SK-N-SH (cell line): ENCODE results near the gene MYH11.
A peak's percentile ranks its signal among the peaks of the same experiment; 100 is the strongest.

Experiments
- CTCF ChIP-seq: fragments of 200-600 bp; sonication (generic); IDR thresholded peaks from 2 replicates; pipeline ENCODE4 v1.6.1; 2017; ENCODE audit warnings: antibody characterized with exemption, mild to moderate bottlenecking, moderate library complexity
- EZH2phosphoT487 ChIP-seq: fragments of 200-600 bp; sonication (generic); IDR thresholded peaks from 2 replicates; pipeline ENCODE4 v1.6.1; 2017; ENCODE audit warnings: low read depth, mixed run types, mild to moderate bottlenecking, antibody characterized with exemption, moderate library complexity, borderline replicate concordance
- NFIC ChIP-seq: IDR thresholded peaks from 2 replicates; pipeline ENCODE4 v1.4.0; 2012; ENCODE audit warnings: borderline replicate concordance
- RAD21 ChIP-seq: IDR thresholded peaks from 2 replicates; pipeline ENCODE4 v1.6.1; 2012; ENCODE audit warnings: mild to moderate bottlenecking, low read length
- RFX5 ChIP-seq: IDR thresholded peaks from 2 replicates; pipeline ENCODE4 v1.6.1; 2012; ENCODE audit warnings: mild to moderate bottlenecking, improper control_type of control experiment, low read length
- RXRA ChIP-seq: IDR thresholded peaks from 2 replicates; pipeline ENCODE4 v1.4.0; 2012; ENCODE audit warnings: low read depth, mild to moderate bottlenecking, borderline replicate concordance
- YY1 ChIP-seq: IDR thresholded peaks from 2 replicates; pipeline ENCODE4 v1.4.0; 2012; ENCODE audit warnings: low read depth, mild to moderate bottlenecking

GRCh38 chr16:15888072-15888976 is 31.5 kb upstream of the MYH11 start, which contains the start of gene CEP20:
- TF ChIP-seq RXRA (no peak), CTCF (no peak), RAD21 (0 out of 2 replicates have a peak, but pooled peaks have one; percentile 3), NFIC (no peak), EZH2phosphoT487 (no peak), RFX5 (peak; percentile 63; the same call in 1 of the 2 replicates), YY1 (peak; percentile 94)
